BE2C (cell line): Measurements from ENCODE around the gene CKM.
"Not testable (repeated sequence)": the region's sequence is repeated elsewhere in the genome, so short reads cannot be mapped to it uniquely, and the experiment has no call there.

Source experiments
- DNase-seq: peaks from one replicate; pipeline ENCODE4 v3.0.0-alpha.2; 2020
- H3K27me3 ChIP-seq: fragments of 250-450 bp; sonication (Bioruptor Pico); 2 replicates; pipeline ENCODE4 v1.5.1; 2020; ENCODE audit warnings: mild to moderate bottlenecking
- H3K36me3 ChIP-seq: fragments of 250-450 bp; sonication (Bioruptor Pico); 2 replicates; pipeline ENCODE4 v1.5.1; 2020; ENCODE audit warnings: mild to moderate bottlenecking
- H3K4me1 ChIP-seq: fragments of 250-450 bp; sonication (Bioruptor Pico); 2 replicates; pipeline ENCODE4 v1.5.1; 2020
- H3K4me3 ChIP-seq: 2 replicates; pipeline ENCODE4 v1.5.1; 2011; ENCODE audit warnings: low read depth, low read length
- H3K9me3 ChIP-seq: fragments of 250-450 bp; sonication (Bioruptor Pico); 2 replicates; pipeline ENCODE4 v1.5.1; 2020
- TF ChIP-seq, protein P1 (sequence below): IDR thresholded peaks from 2 replicates; pipeline ENCODE4 v1.5.1; 2012; ENCODE audit warnings: mild to moderate bottlenecking, low read depth, low read length

CKM gene

DNA sequence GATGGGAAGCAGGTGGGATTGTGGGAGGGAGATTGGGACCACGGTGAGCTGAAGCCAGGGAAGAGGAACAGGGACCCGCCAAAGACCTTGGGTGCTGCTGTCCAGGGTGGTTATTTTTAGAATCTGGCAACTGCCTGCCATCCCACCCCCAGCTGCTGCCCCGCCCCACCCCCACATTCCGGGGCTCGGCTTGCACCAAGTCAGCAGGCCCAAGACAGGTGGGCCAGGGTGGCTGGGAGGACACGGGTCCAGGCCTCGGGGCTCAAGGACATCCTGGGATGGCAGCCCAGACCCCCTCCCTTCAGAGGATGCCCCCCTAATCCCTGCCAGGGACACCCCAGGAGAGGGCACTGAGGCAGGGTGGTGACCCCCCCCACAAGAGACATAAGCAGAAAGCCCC is 827 bp downstream of the CKM start:
- TF ChIP-seq, protein P1, sequence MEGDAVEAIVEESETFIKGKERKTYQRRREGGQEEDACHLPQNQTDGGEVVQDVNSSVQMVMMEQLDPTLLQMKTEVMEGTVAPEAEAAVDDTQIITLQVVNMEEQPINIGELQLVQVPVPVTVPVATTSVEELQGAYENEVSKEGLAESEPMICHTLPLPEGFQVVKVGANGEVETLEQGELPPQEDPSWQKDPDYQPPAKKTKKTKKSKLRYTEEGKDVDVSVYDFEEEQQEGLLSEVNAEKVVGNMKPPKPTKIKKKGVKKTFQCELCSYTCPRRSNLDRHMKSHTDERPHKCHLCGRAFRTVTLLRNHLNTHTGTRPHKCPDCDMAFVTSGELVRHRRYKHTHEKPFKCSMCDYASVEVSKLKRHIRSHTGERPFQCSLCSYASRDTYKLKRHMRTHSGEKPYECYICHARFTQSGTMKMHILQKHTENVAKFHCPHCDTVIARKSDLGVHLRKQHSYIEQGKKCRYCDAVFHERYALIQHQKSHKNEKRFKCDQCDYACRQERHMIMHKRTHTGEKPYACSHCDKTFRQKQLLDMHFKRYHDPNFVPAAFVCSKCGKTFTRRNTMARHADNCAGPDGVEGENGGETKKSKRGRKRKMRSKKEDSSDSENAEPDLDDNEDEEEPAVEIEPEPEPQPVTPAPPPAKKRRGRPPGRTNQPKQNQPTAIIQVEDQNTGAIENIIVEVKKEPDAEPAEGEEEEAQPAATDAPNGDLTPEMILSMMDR, result no peak
- no peak overlapping the region for H3K4me3 ChIP-seq
- peaks cover 3% of the 10 kb centered on the region; the same call in 1 of the 2 replicates for H3K27me3 ChIP-seq
- no peaks in the 10 kb centered on the region for H3K4me1 ChIP-seq
- no peaks in the 10 kb centered on the region for H3K36me3 ChIP-seq
- no peak for DNase-seq
- no peaks in the 10 kb centered on the region for H3K9me3 ChIP-seq

DNA sequence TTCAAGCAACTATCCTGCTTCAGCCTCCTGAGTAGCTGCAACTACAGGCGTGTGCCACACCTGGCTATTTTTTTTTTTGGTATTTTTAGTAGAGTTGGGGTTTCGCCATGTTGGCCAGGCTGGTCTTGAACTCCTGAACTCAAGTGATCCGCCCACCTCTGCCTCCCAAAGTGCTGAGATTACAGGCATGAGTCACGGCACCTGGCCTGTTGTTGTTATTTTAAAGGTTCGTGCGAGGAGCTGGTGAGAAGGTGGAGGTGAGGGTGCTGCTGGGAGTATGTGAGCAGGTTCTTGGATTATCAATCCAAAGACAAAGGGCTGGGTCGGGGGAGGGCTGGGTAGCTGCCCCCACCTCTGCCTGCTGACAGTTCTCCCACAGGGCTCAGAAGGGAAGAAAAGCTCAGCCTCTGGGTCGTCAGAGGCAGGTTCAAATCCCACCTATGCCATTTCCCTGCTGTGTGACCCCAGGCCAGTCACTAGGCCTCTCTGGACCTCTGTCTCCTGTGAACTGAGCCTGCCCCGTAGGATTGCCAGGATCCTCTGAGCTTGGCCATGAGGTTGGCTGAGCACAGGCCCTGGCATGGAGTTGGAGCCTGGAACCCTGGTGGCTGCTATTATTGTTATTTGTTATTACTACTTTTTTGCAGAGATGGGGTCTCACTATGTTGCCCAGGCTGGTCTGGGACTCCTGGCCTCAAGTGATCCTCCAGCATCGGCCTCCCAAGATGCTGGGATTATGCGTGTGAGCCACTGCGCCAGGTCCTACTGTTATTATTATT is 1.5 kb downstream of the CKM start:
- DNase-seq, result no peak
- H3K36me3 ChIP-seq, result no peaks in the 10 kb centered on the region
- TF ChIP-seq, protein P1, result no peak

DNA sequence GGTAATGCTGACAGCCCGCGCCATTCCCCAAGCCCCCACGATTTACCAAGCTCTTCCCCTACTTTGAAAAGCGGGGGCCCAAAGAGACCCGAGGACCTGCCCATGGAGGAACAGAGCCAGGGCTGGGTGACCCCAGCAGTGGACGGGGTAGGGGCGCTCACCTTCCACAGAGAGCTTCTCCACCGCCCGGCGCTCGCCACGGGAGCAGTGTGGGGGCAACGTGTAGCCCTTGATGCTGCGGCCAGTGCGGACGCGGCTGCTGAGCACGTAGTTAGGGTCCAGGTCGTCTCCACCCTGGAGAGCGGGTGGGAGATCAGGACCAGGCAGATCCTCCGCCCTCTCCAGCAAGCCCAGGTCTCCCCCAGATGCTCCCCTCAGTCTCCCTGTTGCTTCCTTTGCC is 7.4 kb downstream of the CKM start:
- H3K9me3 ChIP-seq, result no peaks in the 10 kb centered on the region

More for the DNA sequence above, 1.5 kb downstream of the CKM start:
- H3K27me3 ChIP-seq, result peaks cover 3% of the 10 kb centered on the region; the same call in 1 of the 2 replicates
- H3K9me3 ChIP-seq, result no peaks in the 10 kb centered on the region
- no peaks in the 10 kb centered on the region for H3K4me1 ChIP-seq
- H3K4me3 ChIP-seq, result no peak overlapping the region

DNA sequence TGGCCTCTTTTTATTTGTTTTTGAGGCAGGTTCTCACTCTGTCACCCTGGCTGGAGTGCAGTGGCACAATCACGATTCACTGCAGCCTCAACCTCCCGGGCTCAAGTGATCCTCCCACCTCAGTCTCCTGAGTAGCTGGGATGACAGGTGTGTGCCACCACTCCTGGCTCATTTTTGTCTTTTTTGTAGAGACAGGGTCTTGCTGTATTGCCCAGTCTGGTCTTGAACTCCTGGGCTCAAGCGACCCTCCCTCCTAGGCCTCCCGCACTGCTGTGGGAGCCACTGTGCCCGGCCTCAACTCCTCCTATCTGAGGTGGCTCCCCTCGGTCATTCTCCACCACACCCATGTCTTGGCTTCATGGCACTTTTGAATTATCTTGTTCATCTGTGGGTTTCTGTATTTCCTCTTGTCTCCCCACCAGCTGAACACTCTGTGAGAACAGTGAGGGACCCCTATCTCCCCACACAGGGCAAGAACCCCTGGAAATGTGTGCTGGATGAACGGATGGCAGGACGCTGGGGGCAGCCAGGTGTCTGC is 7.9 kb downstream of the CKM start:
- Histone ChIP-seq H3K27me3 (peaks cover 21% of the 10 kb centered on the region), H3K4me3 (no peak overlapping the region), H3K36me3 (no peaks in the 10 kb centered on the region), H3K9me3 (no peaks in the 10 kb centered on the region), H3K4me1 (no peaks in the 10 kb centered on the region)
- TF ChIP-seq, protein P1, result no peak
- DNase-seq, result no peak

More for the DNA sequence above, 7.4 kb downstream of the CKM start:
- DNase-seq, result no peak
- TF ChIP-seq, protein P1, result no peak
- peaks cover 21% of the 10 kb centered on the region for H3K27me3 ChIP-seq
- no peak overlapping the region for H3K4me3 ChIP-seq
- no peaks in the 10 kb centered on the region for H3K4me1 ChIP-seq
- H3K36me3 ChIP-seq, result no peaks in the 10 kb centered on the region

DNA sequence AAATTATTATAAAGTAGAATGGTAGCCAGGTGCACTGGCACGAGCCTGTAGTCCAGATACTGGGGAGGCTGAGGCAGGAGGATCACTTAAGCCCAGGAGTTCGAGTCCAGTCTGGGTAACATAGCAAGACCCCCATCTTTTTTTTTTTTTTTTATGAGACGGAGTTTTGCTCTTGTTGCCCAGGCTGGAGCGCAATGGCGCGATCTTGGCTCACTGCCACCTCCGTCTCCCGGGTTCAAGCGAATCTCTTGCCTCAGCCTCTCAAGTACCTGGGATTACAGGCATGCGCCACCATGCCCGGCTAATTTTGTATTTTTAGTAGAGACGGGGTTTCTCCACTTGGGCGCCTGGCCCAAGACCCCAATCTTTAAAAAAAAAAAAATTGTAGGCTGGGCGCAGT is 10.4 kb downstream of the CKM start:
- not testable (repeated sequence) for DNase-seq, H3K4me1 ChIP-seq, H3K4me3 ChIP-seq, H3K36me3 ChIP-seq, H3K9me3 ChIP-seq
- peaks cover 18% of the 10 kb centered on the region for H3K27me3 ChIP-seq

DNA sequence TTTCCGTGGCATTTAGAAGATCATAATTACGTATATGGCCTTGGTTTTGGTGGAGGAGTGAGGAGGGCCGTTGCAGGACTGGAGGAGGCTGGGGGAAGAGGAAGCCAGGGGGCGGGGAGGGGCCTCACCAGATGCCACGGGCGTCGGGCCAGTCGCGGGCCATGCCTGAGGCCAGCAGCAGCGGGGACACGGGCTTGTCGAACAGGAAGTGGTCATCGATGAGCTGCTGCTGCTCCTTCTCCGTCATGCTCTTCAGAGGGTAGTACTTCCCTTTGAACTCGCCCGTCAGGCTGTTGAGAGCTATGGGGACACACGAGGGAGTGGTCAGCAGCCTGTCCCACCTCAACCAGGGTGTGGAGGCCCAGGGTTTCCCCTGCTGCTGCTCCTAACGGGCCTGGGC is 11.1 kb downstream of the CKM start:
- no peak for DNase-seq
- peaks cover 18% of the 10 kb centered on the region for H3K27me3 ChIP-seq
- peaks cover 3% of the 10 kb centered on the region; the same call in 1 of the 2 replicates for H3K4me1 ChIP-seq
- TF ChIP-seq, protein P1, result no peak; the same call in 1 of the 2 replicates
- no peaks in the 10 kb centered on the region for H3K36me3 ChIP-seq
- H3K4me3 ChIP-seq, result no peak overlapping the region
- no peaks in the 10 kb centered on the region for H3K9me3 ChIP-seq

DNA sequence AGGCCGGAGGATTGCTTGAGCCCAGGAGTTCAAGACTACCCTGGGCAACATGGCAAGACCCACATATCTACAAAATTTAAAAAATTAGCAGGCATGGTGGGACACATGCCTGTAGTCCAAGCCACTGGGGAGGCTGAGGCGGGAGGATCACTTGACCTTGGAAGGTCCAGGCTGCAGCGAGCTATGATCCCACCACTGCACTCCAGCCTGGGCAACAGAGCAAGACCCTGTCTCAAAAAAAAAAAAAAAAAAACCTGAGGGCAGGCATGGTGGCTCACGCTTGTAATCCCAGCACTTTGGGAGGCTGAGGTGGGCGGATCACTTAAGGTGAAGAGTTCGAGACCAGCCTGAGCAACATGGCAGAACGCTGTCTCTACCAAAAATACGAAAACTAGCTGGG is 13.4 kb downstream of the CKM start:
- H3K9me3 ChIP-seq, H3K27me3 ChIP-seq, DNase-seq, H3K4me1 ChIP-seq, H3K4me3 ChIP-seq, H3K36me3 ChIP-seq: not testable (repeated sequence)
